ENCODE results near the gene LDLRAD1.
"Not testable (repeated sequence)": the region's sequence is repeated elsewhere in the genome, so short reads cannot be mapped to it uniquely, and the experiment has no call there.

DNA sequence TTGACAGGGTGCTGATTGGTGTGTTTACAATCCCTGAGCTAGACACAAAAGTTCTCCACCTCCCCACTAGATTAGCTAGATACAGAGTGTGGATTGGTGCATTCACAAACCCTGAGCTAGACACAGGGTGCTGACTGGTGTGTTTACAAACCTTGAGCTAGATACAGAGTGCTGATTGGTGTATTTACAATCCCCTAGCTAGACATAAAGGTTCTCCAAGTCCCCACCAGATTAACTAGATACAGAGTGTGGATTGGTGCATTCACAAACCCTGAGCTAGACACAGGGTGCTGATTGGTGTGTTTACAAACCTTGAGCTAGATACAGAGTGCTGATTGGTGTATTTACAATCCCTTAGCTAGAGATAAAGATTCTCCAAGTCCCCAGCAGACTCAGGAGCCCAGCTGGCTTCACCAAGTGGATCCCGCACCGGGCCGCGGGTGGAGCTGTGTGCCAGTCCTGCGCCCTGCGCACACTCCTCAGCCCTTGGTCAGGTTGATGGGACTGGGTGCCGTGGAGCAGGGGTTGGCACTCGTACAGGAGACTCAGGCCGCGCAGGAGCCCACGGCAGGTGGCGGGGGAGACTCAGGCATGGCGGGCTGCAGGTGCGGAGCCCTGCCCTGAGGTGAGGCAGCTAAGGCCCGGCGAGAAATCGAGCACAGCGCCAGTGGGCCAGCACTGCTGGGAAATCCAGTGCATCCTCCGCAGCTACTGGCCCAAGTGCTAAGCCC, 14.1 kb downstream of the LDLRAD1 start:
- TF ChIP-seq, protein P1, sequence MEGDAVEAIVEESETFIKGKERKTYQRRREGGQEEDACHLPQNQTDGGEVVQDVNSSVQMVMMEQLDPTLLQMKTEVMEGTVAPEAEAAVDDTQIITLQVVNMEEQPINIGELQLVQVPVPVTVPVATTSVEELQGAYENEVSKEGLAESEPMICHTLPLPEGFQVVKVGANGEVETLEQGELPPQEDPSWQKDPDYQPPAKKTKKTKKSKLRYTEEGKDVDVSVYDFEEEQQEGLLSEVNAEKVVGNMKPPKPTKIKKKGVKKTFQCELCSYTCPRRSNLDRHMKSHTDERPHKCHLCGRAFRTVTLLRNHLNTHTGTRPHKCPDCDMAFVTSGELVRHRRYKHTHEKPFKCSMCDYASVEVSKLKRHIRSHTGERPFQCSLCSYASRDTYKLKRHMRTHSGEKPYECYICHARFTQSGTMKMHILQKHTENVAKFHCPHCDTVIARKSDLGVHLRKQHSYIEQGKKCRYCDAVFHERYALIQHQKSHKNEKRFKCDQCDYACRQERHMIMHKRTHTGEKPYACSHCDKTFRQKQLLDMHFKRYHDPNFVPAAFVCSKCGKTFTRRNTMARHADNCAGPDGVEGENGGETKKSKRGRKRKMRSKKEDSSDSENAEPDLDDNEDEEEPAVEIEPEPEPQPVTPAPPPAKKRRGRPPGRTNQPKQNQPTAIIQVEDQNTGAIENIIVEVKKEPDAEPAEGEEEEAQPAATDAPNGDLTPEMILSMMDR (conservative IDR thresholded peaks at IDR 0.05; ENCODE audit: low read depth in 2 of 2), result not testable (repeated sequence)
- TF ChIP-seq EZH2 (IDR thresholded peaks at IDR 0.05; ENCODE audit: low read depth, unreplicated experiment); EZH2phosphoT487 (IDR thresholded peaks at IDR 0.05; ENCODE audit: unreplicated experiment); JUNB (IDR thresholded peaks at IDR 0.05; ENCODE audit: unreplicated experiment); POLR2AphosphoS5 (IDR thresholded peaks at IDR 0.05; ENCODE audit: low read depth); CREB1 (CRISPR knock-in tag; IDR thresholded peaks at IDR 0.05; ENCODE audit: low read depth): not testable (repeated sequence)
- TF ChIP-seq, protein P2, sequence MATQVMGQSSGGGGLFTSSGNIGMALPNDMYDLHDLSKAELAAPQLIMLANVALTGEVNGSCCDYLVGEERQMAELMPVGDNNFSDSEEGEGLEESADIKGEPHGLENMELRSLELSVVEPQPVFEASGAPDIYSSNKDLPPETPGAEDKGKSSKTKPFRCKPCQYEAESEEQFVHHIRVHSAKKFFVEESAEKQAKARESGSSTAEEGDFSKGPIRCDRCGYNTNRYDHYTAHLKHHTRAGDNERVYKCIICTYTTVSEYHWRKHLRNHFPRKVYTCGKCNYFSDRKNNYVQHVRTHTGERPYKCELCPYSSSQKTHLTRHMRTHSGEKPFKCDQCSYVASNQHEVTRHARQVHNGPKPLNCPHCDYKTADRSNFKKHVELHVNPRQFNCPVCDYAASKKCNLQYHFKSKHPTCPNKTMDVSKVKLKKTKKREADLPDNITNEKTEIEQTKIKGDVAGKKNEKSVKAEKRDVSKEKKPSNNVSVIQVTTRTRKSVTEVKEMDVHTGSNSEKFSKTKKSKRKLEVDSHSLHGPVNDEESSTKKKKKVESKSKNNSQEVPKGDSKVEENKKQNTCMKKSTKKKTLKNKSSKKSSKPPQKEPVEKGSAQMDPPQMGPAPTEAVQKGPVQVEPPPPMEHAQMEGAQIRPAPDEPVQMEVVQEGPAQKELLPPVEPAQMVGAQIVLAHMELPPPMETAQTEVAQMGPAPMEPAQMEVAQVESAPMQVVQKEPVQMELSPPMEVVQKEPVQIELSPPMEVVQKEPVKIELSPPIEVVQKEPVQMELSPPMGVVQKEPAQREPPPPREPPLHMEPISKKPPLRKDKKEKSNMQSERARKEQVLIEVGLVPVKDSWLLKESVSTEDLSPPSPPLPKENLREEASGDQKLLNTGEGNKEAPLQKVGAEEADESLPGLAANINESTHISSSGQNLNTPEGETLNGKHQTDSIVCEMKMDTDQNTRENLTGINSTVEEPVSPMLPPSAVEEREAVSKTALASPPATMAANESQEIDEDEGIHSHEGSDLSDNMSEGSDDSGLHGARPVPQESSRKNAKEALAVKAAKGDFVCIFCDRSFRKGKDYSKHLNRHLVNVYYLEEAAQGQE (IDR thresholded peaks at IDR 0.05; ENCODE audit: unreplicated experiment), result not testable (repeated sequence)
